Head of caudate nucleus (tissue), 42 donors: ENCODE data around the gene SASS6.
A peak's percentile ranks its signal among the peaks of the same experiment; 100 is the strongest.

Experiments used
- DNase-seq, 42 donors: peaks; one replicate each; pipeline versions ENCODE4 v3.0.0 to v3.0.0-alpha.2; 2020 to 2021; ENCODE audit warnings: mixed read lengths in 7 of 42
- intact Hi-C: fragments of 100-400 bp; cut with DNase I; formaldehyde crosslinking; loops from one replicate; pipeline ENCODE4 v1.15.0; 2022

The SASS6 gene, protein sequence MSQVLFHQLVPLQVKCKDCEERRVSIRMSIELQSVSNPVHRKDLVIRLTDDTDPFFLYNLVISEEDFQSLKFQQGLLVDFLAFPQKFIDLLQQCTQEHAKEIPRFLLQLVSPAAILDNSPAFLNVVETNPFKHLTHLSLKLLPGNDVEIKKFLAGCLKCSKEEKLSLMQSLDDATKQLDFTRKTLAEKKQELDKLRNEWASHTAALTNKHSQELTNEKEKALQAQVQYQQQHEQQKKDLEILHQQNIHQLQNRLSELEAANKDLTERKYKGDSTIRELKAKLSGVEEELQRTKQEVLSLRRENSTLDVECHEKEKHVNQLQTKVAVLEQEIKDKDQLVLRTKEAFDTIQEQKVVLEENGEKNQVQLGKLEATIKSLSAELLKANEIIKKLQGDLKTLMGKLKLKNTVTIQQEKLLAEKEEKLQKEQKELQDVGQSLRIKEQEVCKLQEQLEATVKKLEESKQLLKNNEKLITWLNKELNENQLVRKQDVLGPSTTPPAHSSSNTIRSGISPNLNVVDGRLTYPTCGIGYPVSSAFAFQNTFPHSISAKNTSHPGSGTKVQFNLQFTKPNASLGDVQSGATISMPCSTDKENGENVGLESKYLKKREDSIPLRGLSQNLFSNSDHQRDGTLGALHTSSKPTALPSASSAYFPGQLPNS

DNA sequence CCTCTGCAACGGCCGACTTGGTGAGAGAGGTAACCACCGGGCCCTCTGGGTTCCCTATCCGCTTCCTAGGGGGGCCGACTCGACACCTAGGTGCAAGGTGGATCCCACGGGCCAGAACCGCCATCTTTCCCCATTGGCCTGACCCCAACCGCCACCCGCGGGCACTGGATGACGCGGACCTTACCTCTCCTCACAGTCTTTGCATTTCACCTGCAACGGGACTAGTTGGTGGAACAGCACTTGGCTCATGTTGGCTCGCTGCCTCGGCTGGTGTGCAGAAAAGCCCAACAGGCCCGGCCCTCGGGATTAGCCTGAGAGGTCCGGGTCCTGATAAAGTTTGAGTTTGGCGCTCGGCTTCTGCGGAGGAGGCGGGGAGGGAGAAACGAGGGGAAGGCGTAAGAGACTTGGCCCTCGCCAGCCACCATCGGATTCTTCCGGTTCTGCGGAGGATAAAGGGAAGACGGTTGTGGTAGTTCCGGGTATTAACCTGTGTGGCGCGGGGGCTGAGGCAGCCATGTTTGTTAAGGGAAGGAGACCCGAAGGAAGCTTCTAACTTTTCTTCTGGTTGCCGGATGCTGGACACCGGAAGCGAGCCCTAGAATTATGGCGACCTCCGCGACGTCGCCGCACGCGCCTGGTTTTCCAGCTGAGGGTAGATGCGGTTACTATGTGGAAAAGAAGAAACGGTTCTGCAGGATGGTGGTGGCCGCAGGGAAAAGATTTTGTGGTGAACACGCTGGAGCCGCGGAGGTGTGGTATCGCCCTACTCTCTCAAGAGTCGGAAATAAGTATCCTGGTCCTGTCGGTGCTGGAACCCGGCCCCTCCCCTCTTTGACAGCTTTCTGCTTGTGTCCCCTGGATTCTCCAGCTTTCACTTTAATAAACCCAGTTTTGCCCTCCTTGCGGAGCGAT, at the start of gene SASS6, which contains the start of gene TRMT13:
Gene SASS6 (minus strand): TSS at position 365 of the 912 bp plus-strand sequence. CDS start 116 bp downstream, at position 249.
Gene TRMT13 (plus strand): TSS at position 598 of the 912 bp plus-strand sequence. CDS start 6 bp downstream, at position 604.
- intact Hi-C loops: loop anchor here (5.0 to 10.0 kb wide), 6 partner anchors 98 to 762 kb away; partner anchors contain the start of genes DBT, EXTL2, RTCA and SLC30A7

DNA sequence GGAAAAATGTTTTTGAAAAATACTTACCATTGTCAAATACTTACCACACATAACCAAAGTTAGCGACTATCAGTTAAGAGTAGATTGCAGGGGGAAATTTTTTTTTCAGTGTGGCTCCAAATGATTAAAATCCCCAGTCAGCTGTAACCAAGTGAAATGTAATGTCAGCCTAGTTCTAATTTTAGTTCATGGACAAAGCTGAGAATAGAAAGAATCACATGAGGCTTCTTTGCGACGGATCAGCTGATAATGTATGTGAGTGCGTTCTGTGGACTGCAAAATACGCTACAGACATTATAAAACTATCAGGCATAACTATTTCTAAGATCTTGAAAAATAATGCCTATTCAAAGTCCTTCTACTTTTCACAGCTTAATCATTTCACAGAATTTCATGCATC, 45.4 kb upstream of the SASS6 start, which contains the start of gene LRRC39:
Gene LRRC39 (minus strand): TSS at position 166 of the 400 bp plus-strand sequence. CDS start 9,740 bp downstream, outside the sequence.
- DNase-seq: no peak
- intact Hi-C loops: no loop called here

More for the DNA sequence above, at the start of gene SASS6, which contains the start of gene TRMT13:
- peak; percentile 92 to 100 (median 98) for DNase-seq

DNA sequence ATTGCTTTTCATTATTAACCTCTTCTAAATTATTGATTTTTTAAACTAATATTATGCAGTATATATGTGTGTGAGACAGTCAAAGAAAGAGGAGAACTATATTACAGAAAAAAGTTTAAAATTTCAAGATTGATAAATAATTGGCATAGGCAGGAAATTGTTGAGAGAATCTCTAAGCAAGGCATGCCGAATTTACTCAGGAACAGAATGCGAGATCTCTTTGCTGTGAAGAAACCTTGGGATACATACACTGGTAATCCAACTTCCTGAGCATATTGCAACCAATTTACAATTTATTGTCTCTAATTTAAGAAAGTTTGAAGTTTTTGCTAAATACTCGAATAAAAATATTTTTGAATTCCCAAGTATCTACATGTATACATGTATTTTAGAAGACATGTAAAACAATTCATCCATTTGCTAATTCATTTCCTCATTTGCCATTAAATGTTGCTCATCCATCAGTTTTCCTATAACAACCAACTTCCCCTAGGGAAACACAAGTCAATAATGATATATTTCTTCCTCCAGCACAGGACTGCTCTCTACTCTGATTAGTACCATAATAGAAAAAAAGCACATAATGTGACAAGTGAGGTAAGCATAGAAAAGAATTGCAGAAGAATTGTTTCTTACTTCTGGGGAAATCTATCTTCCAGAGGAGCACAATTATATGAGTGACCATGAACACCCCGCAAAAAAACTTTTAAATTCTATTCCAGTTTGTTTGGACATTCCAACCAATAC, 44.7 kb upstream of the SASS6 start:
- intact Hi-C loops: no loop called here
- no peak for DNase-seq

DNA sequence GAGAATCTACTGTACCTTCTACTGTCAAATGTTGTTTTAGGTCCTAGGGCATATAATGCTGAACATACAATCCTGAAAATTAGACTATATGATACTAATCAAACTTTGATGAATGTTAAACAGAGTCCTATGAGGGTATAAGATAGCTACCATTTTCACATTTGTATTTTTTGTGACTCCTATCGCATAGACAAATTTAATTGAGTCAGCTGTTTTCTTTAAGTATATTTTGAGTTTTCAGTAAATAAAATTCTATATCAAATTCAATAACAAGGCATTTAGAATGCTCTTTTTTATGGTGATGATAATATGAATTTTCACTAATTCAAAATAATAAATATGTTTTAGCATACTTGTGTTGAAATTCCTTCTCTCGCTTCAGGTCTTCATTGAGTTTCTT, 35.3 kb upstream of the SASS6 start:
- DNase-seq: no peak
- intact Hi-C loops: no loop called here

DNA sequence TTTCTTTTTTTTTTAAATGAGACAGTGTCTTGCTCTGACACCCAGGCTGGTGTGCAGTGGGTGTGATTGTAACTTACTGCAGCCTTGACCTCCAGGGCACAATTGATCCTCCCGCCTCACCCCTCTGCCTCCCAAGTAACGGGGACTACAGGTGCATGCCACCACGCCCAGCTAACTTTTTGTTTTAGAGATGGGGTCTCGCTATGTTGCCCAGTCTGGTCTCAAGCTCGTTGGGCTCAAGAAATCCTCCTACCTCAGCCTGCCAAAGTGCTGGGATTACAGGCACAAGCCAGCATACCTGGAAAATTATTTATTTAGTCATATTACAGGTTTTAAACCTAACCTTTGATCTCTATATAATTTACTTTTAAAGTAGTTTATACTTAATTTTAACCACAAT, 32.0 kb upstream of the SASS6 start:
- intact Hi-C loops: no loop called here
- no peak for DNase-seq

DNA sequence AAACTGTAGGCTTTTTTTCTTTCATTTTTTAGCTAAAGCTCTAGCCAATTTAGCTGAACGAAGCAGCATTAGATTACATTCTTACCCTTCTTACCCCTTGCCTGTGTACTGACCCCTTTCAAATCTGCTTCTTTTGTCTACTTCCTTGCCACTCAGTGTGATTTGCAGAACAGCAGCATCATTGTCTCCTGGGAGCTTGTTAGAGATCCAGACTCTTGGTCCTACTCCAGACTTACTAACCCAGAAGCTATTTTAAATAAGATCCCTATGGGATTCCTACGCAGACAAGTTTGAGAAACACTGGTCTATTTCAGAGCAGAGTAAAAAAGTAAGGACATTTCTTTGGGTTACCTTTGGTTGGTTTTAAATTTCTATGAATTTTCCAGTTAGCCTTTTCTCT, 31.5 kb upstream of the SASS6 start:
- intact Hi-C loops: no loop called here

DNA sequence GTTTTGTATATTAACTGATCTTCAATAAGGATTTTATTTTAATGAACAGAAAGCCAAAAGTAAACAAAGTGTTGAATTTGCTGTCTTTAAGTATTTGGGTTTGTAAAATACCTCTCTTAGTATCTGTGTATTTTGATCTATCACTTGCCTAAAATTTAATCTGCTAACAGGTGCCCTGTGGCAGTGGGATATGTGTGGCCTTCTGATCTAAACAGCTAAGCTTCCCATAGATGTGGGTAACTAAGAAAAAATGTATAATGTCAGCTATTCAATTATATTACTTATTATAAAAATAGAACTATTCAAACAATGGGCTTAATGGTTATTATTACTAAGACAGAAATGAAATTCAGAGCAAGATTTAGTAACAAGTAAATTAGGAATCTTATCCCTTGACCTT, 30.2 kb upstream of the SASS6 start:
- intact Hi-C loops: no loop called here
- DNase-seq: no peak

More for the DNA sequence above, 31.5 kb upstream of the SASS6 start:
- peak in 1 of 42 donors; percentile 13 for DNase-seq

DNA sequence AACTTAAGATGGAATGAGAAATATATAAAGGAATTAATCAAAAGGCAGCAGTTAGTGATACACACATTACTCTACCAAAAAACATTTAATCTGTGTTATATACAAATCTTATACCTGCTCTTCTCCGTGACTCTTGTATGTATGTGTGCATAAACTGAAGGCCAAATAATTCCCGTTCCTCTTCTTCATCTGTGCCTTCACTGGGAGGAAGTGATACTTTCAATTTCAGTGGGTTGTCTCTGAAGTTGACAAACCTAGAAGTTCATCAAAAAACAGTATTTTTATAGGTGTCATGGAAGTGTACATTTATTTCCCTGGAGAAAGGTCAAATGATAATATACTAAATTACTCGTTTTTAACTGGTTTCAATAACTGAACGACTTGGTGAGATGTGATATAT, 19.5 kb upstream of the SASS6 start:
- intact Hi-C loops: no loop called here
- no peak for DNase-seq

DNA sequence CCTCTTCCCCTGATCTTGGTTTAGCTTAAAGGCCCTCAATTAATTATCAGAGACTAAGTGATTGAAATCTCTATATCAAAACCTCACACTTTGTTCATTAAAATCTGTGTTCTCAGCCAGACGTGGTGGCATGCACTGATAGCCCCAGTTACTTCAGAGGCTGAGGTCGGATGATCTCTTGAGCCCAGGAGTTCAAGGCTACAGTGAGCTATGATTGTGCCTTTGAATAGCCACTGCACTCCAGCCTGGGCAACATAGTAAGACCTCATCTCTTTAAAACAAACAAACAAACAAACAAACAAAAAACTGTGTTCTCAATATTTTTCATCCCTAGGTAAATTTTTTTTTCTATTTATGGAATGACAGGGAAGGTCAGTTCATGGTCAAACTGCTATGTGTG, 18.9 kb upstream of the SASS6 start:
- DNase-seq: no peak
- intact Hi-C loops: no loop called here

DNA sequence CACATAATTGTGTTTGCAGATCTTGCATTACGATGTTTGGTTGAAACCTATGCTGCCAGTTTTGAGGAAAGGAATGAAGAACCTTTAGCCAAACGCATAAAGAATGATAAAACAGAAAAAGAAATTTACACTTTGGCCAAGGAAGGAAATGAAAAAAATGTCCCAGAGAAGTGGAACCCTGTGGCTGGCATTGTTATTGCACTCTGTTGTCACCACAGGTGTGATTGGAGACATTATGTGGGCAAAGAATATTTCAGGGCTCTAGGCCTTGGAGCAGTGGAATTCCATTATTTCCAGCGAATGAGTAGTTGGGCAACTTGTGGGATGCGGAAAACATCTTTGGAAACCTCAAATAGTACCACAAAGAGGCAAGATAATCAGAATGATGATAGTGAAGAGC, 15.1 kb upstream of the SASS6 start:
- no peak for DNase-seq
- intact Hi-C loops: no loop called here

DNA sequence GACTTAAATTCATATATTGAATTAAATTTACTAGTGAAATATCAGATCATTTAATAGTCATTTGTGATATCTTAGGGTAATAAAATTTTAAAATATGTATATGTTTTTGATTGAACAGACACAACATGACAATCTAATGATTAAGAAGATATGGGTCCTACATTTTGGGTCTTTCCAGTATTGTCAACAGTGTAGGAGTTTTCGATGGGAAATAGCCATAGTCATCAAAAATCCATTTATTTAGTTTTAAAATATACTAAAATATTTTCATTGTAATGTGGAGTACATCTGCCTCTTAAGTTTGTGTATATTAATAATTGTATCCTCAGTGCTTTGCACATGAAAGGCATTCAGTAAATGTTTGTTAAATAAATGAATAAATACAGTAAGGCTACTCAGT, 14.2 kb upstream of the SASS6 start:
- no peak for DNase-seq
- intact Hi-C loops: no loop called here

DNA sequence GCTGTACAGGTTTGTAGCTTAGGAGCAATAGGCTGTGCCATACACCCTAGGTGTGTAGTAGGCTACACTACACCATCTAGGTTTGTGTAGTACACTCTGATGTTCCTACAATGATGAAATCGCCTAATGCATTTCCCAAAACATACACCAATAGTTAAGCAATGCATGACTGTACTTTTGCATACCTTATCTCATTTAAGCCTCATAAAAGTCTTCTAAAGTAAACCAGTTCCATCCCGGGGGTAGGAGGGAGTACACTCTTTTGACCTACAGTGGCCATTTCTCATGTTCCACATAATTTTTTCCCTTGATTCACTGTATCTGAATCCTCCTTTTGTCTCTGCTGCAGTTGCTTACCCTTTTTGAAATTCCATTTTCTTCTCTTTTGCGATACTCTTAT, 12.4 kb upstream of the SASS6 start:
- DNase-seq: no peak
- intact Hi-C loops: no loop called here

DNA sequence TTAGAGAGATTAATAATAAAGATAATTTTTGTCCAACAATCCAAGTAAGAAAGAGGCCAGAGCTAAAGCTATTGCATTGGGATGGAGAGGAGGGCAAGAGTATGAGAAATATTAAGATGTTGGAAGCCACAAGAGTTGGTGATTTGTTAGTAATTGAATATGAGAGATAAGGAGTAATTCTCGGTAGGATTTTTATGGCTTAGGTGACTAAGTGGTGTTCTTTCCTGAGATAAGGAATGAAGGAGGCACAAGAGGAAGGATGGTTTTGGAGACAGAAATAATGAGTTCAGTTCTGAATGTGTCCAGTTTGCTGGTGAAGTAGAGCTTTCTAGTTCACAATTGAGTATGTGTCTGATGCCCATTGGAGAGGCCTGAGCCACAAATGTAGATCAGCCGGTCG, 9.6 kb upstream of the SASS6 start:
- no peak for DNase-seq
- intact Hi-C loops: no loop called here

DNA sequence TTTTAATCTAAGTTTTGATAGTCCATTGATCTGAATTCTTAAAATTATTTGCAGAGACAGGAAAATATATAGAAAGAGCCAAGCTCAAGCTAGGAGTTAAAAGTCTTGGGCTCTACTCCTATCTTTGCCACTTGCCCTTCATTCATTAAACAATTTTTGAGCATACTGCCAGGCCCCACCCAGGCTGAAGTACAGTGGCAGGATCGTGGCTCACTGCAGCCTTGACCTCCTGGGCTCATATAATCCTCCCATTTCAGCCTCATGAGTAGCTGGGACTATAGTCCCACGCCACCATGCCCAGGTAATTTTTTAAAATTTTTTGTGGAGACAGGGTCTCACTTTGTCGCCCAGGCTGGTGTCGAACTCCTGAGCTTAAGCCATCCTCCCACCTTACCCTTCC, 8.5 kb upstream of the SASS6 start:
- intact Hi-C loops: no loop called here

DNA sequence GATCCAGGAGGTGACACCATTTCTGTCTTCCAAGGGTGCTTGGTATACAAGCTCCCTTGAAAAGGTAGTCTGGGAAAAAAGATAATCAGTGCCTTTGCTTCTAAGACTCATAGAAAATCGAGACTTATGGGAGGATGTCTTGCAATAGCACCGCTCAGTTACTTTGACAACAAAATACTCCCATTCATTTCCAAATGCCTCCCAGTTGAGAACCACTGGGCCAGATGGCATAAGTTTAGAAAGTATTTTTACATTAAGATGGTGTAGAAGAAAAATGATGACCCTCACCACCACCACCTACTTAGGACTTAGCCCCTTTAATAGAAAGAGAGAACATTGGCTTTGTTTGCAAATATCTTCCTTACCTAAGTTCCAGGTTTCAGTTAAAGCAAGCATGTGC, 4.9 kb upstream of the SASS6 start:
- intact Hi-C loops: loop anchor here (10.0 kb wide), 4 partner anchors 103 to 757 kb away; partner anchors contain the start of genes EXTL2 and SLC30A7

More for the DNA sequence above, 8.5 kb upstream of the SASS6 start:
- no peak for DNase-seq

DNA sequence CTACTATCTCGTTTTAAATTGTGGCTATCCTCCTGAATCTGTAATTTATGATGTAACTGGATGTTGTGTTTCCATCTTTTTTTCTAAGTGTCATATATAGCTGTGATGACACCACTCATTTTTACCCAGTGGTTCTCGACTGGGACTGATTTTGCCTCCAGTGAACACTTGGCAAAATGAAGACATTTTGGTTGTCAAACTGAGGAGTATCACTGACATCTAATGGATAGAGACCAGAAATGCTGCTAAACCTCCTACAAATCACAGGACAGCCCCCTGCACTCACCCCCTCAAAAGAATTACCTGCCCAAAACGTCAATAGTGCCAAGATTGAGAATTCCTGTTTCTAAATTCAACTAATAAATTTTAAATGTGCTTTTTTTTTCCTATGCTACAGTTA, 2.1 kb upstream of the SASS6 start:
- intact Hi-C loops: loop anchor here (5.0 to 10.0 kb wide), 6 partner anchors 100 to 760 kb away; partner anchors contain the start of genes DBT, EXTL2, RTCA and SLC30A7
- no peak for DNase-seq

More for the DNA sequence above, 4.9 kb upstream of the SASS6 start:
- DNase-seq: no peak

DNA sequence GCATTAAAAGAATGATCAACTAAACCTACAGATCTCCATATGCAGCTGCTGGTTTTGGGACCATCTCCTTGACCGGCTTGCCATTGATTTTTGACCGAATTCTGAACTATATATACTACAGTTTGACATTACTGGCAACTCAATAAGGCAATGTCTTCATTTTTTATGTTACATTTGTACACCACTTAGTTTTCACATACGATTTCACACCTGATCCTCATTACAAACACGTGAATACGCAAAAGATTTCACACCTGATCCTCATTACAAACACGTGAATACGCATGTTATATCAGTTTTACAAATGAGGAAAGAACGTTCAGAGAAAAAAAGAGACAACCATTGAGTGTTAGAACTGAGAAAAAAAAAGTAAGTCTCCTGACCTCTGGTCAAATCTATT, 1.1 kb downstream of the SASS6 start:
- no peak for DNase-seq
- intact Hi-C loops: loop anchor here (5.0 to 10.0 kb wide), 6 partner anchors 97 to 763 kb away; partner anchors contain the start of genes DBT, EXTL2, RTCA and SLC30A7

DNA sequence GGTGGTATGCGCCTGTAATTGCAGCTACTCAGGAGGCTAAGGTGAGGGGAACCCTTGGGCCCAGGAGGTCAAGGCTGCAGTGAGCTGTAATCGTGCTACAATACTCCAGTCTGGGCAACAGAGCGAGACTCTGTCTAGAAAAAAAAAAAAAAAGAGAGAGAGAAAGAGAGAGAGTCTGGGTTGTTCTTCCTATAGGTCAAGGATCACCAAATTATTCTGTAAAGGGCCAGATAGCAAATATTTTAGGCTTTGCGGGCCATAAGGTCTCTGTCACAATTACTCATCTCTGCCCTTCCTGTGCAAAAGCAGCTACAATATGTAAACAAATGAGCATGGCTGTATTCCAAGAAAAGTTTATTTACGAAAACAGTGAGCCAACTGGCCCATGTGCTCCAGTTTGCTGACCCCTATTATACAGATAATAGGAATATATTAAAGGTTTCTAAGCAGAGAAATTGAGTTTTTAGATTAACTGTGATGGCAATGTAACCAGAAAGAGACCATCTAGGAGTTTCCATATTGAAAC, 2.1 kb downstream of the SASS6 start:
- intact Hi-C loops: loop anchor here (5.0 to 10.0 kb wide), 6 partner anchors 96 to 764 kb away; partner anchors contain the start of genes DBT, EXTL2, RTCA and SLC30A7
- no peak for DNase-seq
